GM10266 (cell line): ENCODE data around the gene RNF40.
A peak's percentile ranks its signal among the peaks of the same experiment; 100 is the strongest.

Experiments used
- DNase-seq: peaks from one replicate; pipeline ENCODE4 v3.0.0; 2012; ENCODE audit errors: extremely low spot score
- CTCF ChIP-seq: IDR thresholded peaks from 2 replicates; pipeline ENCODE4 v1.5.1; 2012; ENCODE audit warnings: mild to moderate bottlenecking, low read depth; ENCODE audit not compliant: control insufficient read depth, insufficient read depth; ENCODE audit errors: missing control alignments

RNF40 gene

GRCh38 chr16:30722443-30722842, 39.7 kb upstream of the RNF40 start:
- peak; percentile 21 for TF ChIP-seq CTCF
- no peak for DNase-seq

DNA sequence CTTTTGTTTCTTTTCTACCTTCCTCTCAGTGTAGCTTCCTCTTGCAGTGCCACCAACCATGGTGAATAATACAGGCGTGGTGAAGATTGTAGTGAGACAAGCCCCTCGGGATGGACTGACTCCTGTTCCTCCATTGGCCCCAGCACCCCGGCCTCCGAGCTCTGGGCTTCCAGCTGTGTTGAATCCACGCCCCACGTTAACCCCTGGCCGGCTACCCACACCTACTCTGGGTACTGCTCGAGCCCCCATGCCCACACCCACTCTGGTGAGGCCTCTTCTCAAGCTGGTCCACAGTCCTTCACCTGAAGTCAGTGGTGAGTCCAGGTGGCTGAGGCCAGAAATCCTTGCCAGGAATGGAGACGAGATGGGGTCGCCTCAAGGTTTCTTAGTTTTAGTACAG, 39.2 kb upstream of the RNF40 start:
- DNase-seq, result no peak

DNA sequence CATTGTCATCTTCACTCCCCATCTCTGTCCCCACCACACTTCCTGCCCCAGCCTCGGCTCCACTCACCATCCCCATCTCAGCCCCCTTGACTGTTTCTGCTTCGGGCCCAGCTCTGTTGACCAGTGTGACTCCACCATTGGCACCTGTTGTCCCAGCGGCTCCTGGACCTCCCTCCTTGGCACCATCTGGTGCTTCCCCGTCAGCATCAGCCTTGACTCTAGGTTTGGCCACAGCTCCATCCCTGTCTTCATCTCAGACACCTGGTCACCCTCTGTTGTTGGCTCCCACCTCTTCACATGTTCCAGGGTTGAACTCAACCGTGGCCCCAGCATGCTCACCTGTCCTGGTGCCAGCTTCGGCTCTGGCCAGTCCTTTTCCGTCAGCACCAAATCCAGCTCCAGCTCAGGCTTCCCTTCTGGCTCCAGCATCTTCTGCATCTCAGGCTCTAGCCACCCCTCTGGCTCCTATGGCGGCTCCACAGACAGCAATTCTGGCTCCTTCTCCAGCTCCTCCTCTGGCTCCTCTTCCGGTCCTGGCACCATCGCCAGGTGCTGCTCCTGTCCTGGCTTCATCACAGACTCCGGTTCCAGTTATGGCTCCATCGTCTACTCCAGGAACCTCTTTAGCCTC, 38.3 kb upstream of the RNF40 start:
- no peak for TF ChIP-seq CTCF
- no peak for DNase-seq

More for the DNA sequence above, 39.2 kb upstream of the RNF40 start:
- no peak for TF ChIP-seq CTCF

- no peak for TF ChIP-seq CTCF
- no peak for DNase-seq
Observed at GRCh38 chr16:30724641-30725417, 37.3 kb upstream of the RNF40 start.

DNA sequence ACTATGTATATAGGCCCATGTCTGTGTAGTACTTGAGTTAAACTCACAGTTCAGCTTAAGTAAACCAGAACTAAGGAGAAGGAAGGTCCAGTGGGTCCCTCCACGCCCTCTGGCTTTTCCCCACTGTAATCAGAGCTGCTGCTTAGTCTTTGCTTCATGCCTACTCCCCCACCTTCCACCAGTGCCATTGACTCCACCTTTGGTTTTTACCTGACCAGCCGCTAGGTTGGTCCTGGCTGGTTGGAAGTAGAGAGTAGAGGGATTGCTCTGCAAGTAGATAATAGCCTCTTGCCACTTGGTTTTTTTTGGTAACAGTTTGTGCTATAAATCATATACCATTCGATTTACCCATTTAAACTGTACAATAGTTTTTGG, 36.7 kb upstream of the RNF40 start:
- no peak for TF ChIP-seq CTCF
- no peak for DNase-seq

GRCh38 chr16:30728321-30728720, 33.8 kb upstream of the RNF40 start:
- no peak for DNase-seq
- TF ChIP-seq CTCF, result no peak

GRCh38 chr16:30728899-30729672, 33.0 kb upstream of the RNF40 start:
- no peak for TF ChIP-seq CTCF

More at GRCh38 chr16:30728899-30729672, 33.0 kb upstream of the RNF40 start:
- DNase-seq, result no peak
